Osteoblast (primary cell): ENCODE results near the gene EEF1E1. TPM values are rescaled to one million over a fixed set of nuclear protein-coding genes. Genes with fewer than 3 reads are reported as not detected.

Experiments used
- DNase-seq: peaks from one replicate; pipeline ENCODE4 v3.0.0; 2011; ENCODE audit warnings: low spot score, mixed read lengths; ENCODE audit not compliant: insufficient read length; ENCODE audit errors: missing footprints
- H2AFZ ChIP-seq: 2 replicates; pipeline ENCODE4 v1.6.0; 2011; ENCODE audit warnings: mild to moderate bottlenecking, low read length
- H3K27ac ChIP-seq: 2 replicates; pipeline ENCODE4 v1.5.1; 2011; ENCODE audit warnings: mild to moderate bottlenecking, low read depth, low read length, moderate library complexity
- H3K27me3 ChIP-seq: 2 replicates; pipeline ENCODE4 v1.6.0; 2012; ENCODE audit warnings: mild to moderate bottlenecking, control low read depth, inconsistent platforms, low read length, moderate library complexity; ENCODE audit not compliant: insufficient read depth
- H3K36me3 ChIP-seq: 2 replicates; pipeline ENCODE4 v1.5.1; 2011; ENCODE audit warnings: mild to moderate bottlenecking, low read length, control low read depth, moderate library complexity; ENCODE audit not compliant: insufficient read depth
- H3K4me1 ChIP-seq: 2 replicates; pipeline ENCODE4 v1.5.1; 2011; ENCODE audit warnings: mild to moderate bottlenecking, low read length, control low read depth, moderate library complexity; ENCODE audit not compliant: insufficient read depth
- H3K4me2 ChIP-seq: 2 replicates; pipeline ENCODE4 v1.6.0; 2011; ENCODE audit warnings: mild to moderate bottlenecking, low read length; ENCODE audit not compliant: insufficient read depth
- H3K4me3 ChIP-seq: fragments of 200-600 bp; sonication (generic); 3 replicates; pipeline ENCODE4 v1.5.1; 2012; ENCODE audit warnings: mild to moderate bottlenecking, low read length, inconsistent platforms; ENCODE audit not compliant: insufficient read depth
- H3K79me2 ChIP-seq: 2 replicates; pipeline ENCODE4 v1.6.0; 2012; ENCODE audit warnings: mild to moderate bottlenecking, low read length, control low read depth, inconsistent platforms; ENCODE audit not compliant: insufficient read depth
- H3K9me3 ChIP-seq: 2 replicates; pipeline ENCODE4 v1.5.1; 2011; ENCODE audit warnings: low read depth, low read length, control low read depth
- H4K20me1 ChIP-seq: 2 replicates; pipeline ENCODE4 v1.6.0; 2012; ENCODE audit warnings: mild to moderate bottlenecking, low read length, control low read depth; ENCODE audit not compliant: insufficient read depth
- total RNA-seq: library from RNA; depleted of rRNA; stranded (reverse); fragments of >200 nt; gene quantifications from 2 replicates; pipeline ENCODE4 v1.2.3, GENCODE V29; 2012
- TF ChIP-seq, protein P1 (sequence below): IDR thresholded peaks from 2 replicates; pipeline ENCODE4 v1.5.1; 2011; ENCODE audit warnings: mild to moderate bottlenecking, low read depth, low read length, moderate library complexity; ENCODE audit errors: extremely low read depth

The EEF1E1 gene
- total RNA-seq, 1 donor: 25.3 TPM

DNA sequence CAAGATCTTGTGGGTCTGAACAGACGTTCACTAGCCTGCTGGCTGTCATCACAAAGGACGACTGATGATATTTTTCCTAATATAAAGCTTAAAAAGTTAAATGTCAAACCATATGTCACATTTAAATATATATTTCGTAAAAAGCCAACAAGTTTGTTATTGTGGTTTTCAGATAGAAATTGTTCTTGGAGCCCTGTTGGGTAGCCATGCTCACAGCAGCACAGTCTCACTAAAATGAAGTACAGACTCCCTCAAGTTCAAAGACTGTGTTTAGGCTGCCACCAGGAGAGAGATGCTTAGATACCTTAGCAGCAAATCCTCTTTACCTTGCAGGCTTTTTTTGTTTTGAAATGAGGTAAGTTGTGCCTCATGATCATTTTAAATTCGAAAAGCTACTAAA lies 17.8 kb downstream of the EEF1E1 start:
- peak overlapping the region; percentile 96 for H3K27ac ChIP-seq
- H3K4me2 ChIP-seq: peak overlapping the region; percentile 78
- no peaks in the 10 kb centered on the region for H3K27me3 ChIP-seq
- no peaks in the 10 kb centered on the region for H3K9me3 ChIP-seq
- H3K4me1 ChIP-seq: peaks cover 62% of the 10 kb centered on the region
- H2AFZ ChIP-seq: no peak overlapping the region
- TF ChIP-seq, protein P1, sequence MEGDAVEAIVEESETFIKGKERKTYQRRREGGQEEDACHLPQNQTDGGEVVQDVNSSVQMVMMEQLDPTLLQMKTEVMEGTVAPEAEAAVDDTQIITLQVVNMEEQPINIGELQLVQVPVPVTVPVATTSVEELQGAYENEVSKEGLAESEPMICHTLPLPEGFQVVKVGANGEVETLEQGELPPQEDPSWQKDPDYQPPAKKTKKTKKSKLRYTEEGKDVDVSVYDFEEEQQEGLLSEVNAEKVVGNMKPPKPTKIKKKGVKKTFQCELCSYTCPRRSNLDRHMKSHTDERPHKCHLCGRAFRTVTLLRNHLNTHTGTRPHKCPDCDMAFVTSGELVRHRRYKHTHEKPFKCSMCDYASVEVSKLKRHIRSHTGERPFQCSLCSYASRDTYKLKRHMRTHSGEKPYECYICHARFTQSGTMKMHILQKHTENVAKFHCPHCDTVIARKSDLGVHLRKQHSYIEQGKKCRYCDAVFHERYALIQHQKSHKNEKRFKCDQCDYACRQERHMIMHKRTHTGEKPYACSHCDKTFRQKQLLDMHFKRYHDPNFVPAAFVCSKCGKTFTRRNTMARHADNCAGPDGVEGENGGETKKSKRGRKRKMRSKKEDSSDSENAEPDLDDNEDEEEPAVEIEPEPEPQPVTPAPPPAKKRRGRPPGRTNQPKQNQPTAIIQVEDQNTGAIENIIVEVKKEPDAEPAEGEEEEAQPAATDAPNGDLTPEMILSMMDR: no peak
- no peak for DNase-seq
- peaks cover 18% of the 10 kb centered on the region for H3K36me3 ChIP-seq
- H3K4me3 ChIP-seq: peak overlapping the region; percentile 17
- peaks cover 3% of the 10 kb centered on the region for H3K79me2 ChIP-seq
- H4K20me1 ChIP-seq: no peaks in the 10 kb centered on the region

DNA sequence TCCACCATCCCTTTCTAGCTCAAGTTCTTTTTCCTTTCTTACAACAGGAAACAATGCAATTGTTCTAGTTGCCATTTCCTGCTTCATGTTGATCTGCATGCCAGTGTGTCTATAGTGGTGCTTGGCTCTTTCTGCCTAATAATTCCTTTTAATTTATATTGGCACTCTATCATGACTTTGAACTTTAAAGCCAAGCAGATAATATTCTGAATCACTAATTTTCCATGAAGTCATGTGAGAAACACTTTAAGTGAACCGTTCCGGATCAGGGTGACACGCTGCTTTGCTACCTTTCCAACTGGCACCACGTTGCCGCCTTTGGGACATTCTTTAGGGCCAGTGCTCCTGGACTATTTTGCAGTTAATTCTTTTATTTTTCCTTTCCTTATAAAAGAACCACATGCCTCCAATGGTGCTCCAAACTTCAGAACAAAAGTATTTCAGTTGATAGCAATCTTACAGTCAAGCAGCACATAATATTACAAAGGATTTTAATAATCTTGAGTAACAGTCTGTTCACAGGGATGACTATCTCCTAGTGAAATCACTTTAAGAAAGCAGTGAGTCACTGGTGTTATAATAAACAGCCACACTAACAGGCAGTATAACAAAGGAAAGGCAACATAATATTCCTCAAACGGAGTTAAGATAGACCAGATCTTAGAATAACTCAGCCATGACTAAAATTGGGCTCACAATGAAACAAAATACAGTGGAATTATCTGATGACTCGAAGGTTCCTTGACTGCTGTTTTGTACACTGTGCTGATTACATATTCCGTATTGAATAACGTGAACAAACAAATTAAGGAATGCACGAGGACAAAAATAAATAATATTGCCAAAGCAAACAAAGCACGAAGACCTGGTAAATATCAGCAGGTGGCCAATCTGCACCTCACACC lies 19.1 kb downstream of the EEF1E1 start:
- Histone ChIP-seq H2AFZ (no peak overlapping the region), H3K79me2 (peaks cover 3% of the 10 kb centered on the region), H3K4me3 (peak overlapping the region; percentile 43), H3K9me3 (no peaks in the 10 kb centered on the region), H3K36me3 (peaks cover 6% of the 10 kb centered on the region), H3K27me3 (no peaks in the 10 kb centered on the region), H3K27ac (peak overlapping the region; percentile 96), H3K4me2 (peak overlapping the region; percentile 78), H4K20me1 (no peaks in the 10 kb centered on the region), H3K4me1 (peaks cover 63% of the 10 kb centered on the region)
- TF ChIP-seq, protein P1: no peak
- DNase-seq: no peak

DNA sequence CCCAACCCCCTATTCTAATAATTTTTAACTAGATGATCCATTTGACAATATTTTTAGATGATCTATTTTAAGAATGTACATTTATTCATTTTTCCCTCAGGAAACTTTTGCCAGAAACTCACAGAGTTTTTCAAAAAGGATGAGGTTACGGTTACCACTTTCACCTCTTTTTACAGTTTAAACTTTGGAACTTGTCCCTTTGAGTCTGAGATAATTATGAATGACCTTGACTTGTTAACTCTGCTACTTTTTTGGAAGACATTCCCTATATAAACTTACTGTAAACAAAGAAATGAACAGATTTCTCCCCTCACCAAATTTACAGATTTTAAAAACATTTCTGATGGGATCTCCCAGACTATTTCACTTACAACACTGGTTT lies 19.8 kb downstream of the EEF1E1 start:
- no peak for DNase-seq
- Histone ChIP-seq H3K4me3 (peak overlapping the region; percentile 43), H3K4me2 (peak overlapping the region; percentile 78), H3K9me3 (no peaks in the 10 kb centered on the region), H3K36me3 (no peaks in the 10 kb centered on the region), H2AFZ (no peak overlapping the region), H4K20me1 (no peaks in the 10 kb centered on the region), H3K4me1 (peaks cover 63% of the 10 kb centered on the region), H3K27me3 (no peaks in the 10 kb centered on the region), H3K79me2 (peaks cover 3% of the 10 kb centered on the region), H3K27ac (peak overlapping the region; percentile 96)
- TF ChIP-seq, protein P1: no peak

DNA sequence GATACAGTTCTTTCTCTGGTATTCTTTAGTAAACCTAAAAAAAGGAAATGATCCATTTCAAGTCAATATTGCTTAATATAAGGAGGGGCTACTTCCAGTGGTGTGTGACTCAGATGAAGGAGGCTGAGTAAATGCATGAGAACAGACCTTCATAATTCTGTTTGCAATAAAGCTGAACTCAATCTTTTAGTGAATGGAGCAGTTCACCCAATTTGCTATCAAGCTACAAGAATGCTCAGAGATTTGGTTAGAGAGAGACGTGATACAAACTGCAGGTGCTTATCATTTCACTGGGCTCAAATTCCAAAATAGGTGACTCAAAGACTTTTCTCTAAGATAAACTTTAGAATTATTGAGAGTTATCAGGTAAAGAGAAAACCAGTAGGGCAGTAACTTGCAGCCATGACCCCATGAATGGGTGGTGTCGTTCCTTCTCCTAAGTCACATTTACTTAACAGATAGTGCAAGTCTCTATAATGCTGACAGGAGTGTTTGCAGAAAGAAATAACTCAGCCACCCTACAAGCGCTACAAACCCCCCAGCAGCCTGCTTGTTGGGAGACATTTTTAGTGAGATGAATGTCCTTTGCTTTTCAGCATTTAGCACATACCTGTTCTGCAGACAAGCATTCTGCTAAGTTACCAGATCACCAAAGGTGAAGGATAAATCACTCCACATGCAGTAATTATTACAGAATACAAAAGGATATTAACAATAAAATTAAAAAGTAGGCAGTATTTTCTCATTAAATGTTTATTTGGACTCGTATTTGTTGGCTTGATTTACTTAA lies 21.8 kb downstream of the EEF1E1 start:
- no peak for DNase-seq
- Histone ChIP-seq H3K4me2 (peak overlapping the region; percentile 5), H2AFZ (no peak overlapping the region), H3K4me1 (peaks cover 56% of the 10 kb centered on the region), H3K79me2 (peaks cover 3% of the 10 kb centered on the region), H3K4me3 (no peak overlapping the region), H3K27me3 (no peaks in the 10 kb centered on the region), H3K27ac (peak overlapping the region; percentile 55), H4K20me1 (no peaks in the 10 kb centered on the region), H3K36me3 (no peaks in the 10 kb centered on the region), H3K9me3 (no peaks in the 10 kb centered on the region)
- TF ChIP-seq, protein P1: no peak
